Forelimb muscle (tissue), 1 donor: ENCODE measurements around the gene FNDC10. TPM values are rescaled to one million over a fixed set of nuclear protein-coding genes. Genes with fewer than 3 reads are reported as not detected.

Experiments
- DNase-seq: peaks from one replicate; pipeline ENCODE4 v3.0.0-alpha.2; 2013; ENCODE audit warnings: low read depth
- polyA plus RNA-seq: library from polyadenylated mRNA; unstranded; fragments of 120-200 nt; gene quantifications from one replicate; pipeline ENCODE4 v1.2.1, GENCODE V29; 2013; ENCODE audit not compliant: insufficient read length

FNDC10 gene
- polyA plus RNA-seq, 1 donor: 2.0 TPM

- no peak for DNase-seq
Observed at GRCh38 chr1:1616045-1616790, 16.3 kb upstream of the FNDC10 start.

DNA sequence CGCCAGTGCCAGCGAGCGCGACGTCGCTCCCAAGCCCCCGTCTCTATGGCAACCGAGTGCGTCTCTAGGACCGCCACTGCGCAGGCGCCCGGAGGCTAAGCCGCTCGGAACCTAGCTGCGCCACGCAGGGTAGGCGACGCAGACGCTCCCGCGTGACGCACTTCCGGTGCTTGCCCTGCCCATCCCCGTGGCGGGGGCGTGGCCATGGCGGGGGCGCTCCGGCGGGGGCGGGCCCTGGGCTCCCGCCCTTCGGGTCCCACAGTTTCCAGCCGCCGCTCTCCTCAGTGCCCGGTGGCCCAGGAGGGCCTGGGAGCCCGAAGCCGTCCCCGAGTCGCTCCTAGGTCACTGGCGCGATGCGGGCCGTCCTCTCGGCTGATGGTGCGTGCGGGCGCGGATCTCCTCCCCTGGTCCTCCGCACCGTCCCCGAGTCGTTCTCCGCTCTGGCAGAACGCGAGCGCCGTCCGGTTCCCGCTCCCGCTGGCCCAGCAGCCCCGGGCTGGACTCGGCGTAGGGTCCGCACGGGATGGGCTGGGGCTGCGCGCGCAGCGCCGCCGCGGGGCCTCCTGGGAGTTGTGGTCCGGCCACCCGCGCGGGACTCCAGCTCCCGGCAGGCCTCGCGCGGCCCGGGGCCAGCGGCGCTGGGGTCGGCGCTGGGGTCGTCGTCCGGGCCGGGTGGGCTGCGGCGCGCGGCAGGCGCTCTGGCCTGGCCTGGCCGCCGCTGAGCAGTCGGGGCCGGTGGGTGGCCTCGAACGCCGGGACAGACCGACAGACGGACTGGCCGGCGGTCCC is 15.5 kb upstream of the FNDC10 start, which contains the start of gene MIB2:
TSS of gene MIB2 (plus strand) at position 245 of the 789 bp plus-strand sequence. CDS start 7,953 bp downstream, outside the sequence.
- peak; percentile 88 for DNase-seq

DNA sequence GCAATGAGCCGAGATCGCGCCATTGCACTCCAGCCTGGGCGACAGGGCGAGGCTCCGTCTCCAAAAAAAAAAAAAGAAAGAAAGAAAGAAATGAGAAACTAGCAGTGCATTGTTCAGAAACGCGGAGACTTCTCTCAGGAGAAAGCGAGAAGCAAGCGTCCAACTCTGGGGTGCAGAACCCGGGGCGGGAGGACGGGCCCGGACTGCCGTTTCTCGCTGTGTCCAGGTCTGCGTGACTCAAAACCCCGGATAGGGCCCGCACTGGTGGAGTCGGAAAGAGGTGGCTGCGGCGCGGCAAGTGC is 15.0 kb upstream of the FNDC10 start:
- no peak for DNase-seq

DNA sequence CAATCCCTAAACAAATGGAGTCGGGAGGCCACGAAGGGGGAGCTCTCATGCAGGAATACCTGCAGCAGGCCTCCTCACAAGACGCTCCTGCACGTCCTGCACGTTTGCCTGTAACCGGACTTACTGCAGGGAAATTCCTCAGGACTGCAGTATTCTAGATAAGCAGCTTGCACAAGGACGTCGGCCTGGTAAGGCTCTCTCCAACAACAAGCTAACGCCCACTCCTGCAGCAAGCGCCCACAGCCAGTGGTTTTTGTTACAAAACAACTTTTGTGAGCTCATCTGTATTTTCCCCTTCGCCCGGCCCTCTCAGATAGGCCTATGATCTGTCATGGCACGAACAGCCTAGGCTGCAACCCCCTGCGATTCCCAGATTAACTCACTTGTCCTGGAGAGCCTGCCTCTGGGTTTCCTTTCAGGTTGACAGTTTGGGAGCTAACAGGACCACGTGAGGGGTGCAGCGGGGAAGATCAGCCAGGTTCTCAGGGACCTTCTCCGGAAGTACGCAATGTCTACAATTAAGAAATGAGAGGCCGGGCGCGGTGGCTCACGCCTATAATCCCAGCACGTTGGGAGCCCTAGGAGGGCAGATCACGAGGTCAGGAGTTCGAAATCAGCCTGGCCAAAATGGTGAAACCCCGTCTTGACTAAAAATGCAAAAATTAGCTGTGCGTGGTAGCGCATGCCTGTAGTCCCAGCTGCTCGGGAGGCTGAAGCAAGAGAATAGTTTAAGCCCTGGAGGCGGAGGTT is 14.4 kb upstream of the FNDC10 start:
- DNase-seq: no peak

- DNase-seq: no peak
Observed at GRCh38 chr1:1613509-1614082, 13.7 kb upstream of the FNDC10 start.

GRCh38 chr1:1612104-1612400 is 12.1 kb upstream of the FNDC10 start:
- no peak for DNase-seq

- no peak for DNase-seq
Observed at GRCh38 chr1:1610796-1611195, 10.9 kb upstream of the FNDC10 start.

- DNase-seq: no peak
Observed at GRCh38 chr1:1609822-1610485, 10.0 kb upstream of the FNDC10 start.

DNA sequence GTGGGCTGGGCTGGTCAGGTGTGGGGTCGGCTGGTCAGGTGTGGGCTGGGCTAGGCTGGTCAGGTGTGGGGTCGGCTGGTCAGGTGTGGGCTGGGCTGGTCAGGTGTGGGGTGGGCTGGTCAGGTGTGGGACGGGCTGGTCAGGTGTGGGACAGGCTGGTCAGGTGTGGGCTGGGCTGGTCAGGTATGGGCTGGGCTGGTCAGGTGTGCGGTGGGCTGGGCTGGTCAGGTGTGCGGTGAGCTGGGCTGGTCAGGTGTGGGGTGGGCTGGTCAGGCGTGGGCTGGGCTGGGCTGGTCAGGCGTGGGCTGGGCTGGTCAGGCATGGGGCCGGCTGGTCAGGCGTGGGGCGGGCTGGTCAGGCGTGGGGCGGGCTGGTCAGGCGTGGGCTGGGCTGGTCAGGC is 6.3 kb upstream of the FNDC10 start:
- DNase-seq: no peak

GRCh38 chr1:1605724-1606123 is 5.8 kb upstream of the FNDC10 start:
- DNase-seq: no peak

DNA sequence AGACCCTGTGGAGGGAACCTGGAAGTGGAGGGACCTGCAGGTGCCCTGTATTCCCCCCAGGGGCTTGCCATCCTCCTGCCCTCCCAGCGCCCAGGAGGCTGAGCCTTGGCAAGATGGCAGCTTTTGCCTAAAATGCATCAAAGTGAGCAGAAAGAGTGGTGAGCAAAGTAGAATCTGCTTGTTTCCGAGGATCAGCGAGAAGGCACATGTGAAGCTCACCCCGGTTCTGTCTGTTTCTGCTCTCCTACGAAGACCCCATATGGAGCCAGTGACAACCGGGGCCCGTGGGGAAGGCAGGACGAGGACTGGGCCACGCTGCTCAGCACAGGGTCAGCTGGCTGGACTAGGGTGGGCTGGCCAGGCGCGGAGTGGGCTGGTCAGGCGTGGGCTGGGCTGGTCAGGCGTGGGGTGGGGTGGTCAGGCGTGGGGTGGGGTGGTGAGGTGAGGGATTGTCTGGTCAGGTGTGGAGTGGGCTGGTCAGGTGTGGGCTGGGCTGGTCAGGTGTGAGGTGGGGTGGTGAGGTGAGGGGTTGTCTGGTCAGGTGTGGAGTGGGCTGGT is 5.2 kb upstream of the FNDC10 start:
- no peak for DNase-seq

DNA sequence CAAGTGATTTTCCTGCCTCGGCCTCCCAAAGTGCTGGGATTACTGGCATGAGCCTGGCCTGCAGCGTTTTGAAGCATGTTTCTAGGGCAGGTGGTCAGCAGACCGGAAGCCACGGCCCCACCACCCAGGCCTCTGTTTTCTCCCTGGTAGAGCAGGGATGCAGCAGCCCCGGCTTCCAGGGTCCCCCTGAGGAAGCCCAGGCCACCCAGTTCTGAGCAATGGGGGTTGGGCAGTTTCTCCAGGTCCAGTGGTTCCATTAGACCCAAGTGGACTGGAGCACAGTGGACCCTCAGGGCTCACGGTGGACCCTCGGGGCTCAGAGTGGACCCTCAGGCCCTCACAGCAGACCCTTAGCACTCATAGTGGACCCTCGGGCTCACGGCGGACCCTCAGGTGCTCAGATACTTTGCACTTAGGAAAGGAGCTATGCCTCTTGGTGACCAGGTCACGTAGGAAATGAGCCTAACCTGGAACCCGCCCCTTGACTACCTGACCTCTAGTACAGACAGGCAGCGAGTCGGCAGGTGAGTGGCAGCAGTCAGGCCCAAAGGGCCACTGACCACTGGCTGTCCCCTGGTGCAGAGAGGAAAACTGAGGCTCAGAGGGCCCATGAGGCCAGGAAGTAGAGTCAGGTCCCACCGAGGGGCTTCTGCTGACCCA is 4.6 kb upstream of the FNDC10 start:
- DNase-seq: no peak

GRCh38 chr1:1603671-1604373 is 3.9 kb upstream of the FNDC10 start:
- DNase-seq: no peak

DNA sequence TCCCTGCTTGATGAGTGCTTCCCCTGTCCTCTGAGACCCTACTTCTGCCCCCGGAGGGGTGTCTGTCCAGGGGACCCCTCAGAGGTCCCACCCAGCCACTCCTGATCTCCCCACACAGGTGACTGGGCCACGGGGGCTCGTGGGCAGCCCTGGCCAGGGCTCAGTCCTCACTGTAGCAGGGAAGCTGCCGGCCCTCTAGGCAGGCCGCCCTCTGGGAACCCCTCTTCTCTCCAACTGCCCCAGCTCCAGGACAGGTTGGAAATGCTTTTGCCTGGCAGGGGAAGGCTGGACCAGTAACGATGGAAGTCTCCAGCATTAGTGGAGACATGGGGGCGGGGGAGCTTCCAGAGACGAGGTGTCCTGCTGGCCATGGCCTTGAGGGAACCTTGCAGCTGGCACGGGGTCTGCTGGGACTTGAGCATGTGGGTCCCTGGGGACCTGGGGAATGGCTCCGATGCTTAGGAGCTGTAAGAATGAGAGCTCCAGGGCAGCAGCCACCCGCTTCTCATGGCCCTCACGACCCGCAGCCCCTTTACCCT is 3.1 kb upstream of the FNDC10 start:
- no peak for DNase-seq

DNA sequence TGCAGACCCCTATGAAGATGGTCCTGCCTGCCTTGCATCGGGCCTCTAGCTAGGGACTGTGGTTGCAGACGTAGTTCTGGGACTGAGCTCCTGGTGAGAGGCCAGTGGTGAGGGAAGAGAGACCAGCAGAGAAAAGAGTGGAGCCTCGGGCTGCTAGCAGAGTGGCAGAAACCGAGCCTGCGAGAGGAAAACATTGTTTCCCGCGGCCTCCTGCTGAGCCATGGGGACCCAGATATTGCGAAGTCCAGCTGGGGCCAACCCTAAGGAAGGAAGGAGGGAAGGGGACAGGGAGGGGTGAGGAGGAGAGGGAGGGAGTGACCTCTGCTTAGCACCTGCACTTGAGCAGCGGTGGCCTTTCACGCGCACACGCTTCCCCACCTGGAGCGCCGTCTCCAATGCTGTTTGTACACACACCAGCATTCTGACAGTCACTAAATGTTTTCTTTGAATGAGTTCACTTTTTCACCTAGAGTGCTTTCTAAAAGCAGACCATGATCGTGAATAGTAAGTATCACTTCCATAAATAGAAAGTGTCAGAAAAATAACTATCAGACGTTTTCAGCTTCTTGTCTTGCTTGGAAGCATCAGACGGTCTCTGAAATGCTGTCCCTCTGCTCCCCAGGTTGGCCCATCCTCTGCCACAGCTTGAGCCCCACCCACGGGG is 2.5 kb upstream of the FNDC10 start:
- no peak for DNase-seq

DNA sequence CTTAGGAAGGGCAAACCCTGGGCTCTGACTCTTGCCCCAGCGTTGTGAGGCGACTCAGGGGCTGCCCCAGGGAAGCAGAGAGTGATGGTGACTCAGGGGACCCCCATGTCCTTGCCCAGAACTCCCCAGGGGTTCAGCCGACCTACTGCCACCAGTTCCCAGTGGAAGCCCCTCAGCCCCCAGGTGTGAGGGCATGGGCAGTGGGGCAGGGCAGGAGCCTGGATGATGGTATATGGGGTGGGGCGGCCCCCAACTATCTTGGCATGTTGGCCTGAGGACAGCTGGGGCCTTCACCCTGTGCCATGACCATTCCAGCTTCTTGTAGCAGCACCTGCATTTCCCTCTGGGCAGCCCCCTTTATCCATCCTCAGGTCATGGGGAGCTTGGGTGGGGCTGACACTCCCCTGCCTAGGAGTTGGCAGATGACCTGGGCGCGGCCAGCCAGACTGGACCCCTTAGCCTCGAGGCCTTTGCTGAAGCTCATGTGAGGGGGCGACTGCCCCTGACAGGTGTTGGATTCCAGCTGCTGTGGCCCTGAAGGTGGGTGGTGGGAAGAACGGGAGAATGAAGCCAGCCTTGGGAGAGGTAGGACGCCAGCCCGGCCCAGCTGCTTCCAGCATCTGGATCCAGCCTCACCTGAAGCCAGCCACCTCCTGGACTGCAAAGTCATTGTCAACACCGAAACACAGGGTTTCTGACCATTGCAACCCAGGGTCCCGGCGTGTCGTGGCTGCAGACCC is 1.8 kb upstream of the FNDC10 start:
- DNase-seq: no peak

DNA sequence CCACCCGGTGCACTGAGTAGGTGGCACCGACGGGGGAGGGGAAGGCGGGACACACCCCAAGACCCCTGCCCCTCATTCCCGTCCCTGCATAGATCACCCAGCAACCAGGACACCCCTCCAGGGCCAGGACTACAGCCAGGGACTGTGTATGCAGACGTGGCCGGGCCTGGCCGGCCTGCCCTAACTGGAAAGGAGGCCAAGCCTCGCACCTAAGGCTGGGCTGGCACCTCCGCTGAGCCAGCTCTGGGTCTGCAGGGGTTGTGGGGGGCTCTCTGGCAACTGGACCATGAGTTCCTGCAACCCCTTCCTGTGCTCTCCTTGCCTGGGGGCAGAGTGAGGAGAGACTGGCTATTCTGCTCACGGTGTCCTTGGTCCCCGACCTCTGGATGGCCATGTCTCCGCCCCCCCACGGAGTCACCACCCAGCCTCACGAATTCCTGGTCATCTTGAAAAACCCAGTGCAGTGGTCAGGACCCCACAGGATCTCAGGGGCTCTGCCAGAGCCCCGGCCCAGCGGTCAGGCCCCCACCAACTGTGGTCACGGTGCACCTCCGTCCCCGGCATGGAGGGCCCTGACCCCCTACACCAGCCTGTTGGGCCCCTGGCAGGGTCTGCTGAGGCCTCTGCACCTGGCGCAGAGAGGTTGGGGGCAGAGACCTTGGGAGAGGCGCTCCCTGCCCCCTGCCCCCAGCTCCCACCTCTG is 1.1 kb upstream of the FNDC10 start:
- DNase-seq: no peak
